GM12873 (cell line): ENCODE results near the gene NAB2.

Experiments used
- CTCF ChIP-seq: IDR thresholded peaks from 2 replicates; pipeline ENCODE4 v1.5.1; 2012; ENCODE audit warnings: low read depth, mild to moderate bottlenecking, moderate library complexity, low read length, control low read depth; ENCODE audit not compliant: insufficient read depth; ENCODE audit errors: missing control alignments

NAB2 gene

GRCh38 chr12:57090490-57090889 lies 1.6 kb downstream of the NAB2 start:
- TF ChIP-seq CTCF, result no peak

GRCh38 chr12:57090924-57091637 lies 2.2 kb downstream of the NAB2 start:
- TF ChIP-seq CTCF, result no peak

- TF ChIP-seq CTCF, result no peak
Measured at GRCh38 chr12:57091638-57092528, 3.0 kb downstream of the NAB2 start.

- TF ChIP-seq CTCF, result no peak
Measured at GRCh38 chr12:57092529-57092862, 3.6 kb downstream of the NAB2 start.

GRCh38 chr12:57092876-57093414 lies 4.0 kb downstream of the NAB2 start:
- no peak for TF ChIP-seq CTCF

- peak; percentile 70 for TF ChIP-seq CTCF
Measured at GRCh38 chr12:57093415-57094207, 4.7 kb downstream of the NAB2 start.
